ENCODE measurements around the gene MBD2.

The MBD2 gene

GRCh38 chr18:54109131-54109683 lies 115.3 kb downstream of the MBD2 start:
- in situ Hi-C loops (cut with HindIII; ENCODE audit: low sequenced_read_pairs) = no loop called here

GRCh38 chr18:54102123-54102522 lies 122.3 kb downstream of the MBD2 start:
- in situ Hi-C loops (cut with HindIII; ENCODE audit: low sequenced_read_pairs) = no loop called here

Measured in DLD1 (cell line).